AG04450 (cell line): ENCODE measurements around the gene RCN1. TPM values are rescaled to one million over a fixed set of nuclear protein-coding genes. Genes with fewer than 3 reads are reported as not detected.

Experiments used
- CTCF ChIA-PET: fragments of 300-600, 350-600 bp; formaldehyde crosslinking; extraction: SDS; loops from one replicate; lab custom pipeline; 2022; ENCODE audit warnings: antibody characterized with exemption, inconsistent platforms; lab: Charles Lee
- POLR2A ChIA-PET: fragments of 350-600 bp; formaldehyde crosslinking; extraction: SDS; loops from one replicate; lab custom pipeline; 2021; ENCODE audit warnings: antibody characterized with exemption, inconsistent platforms; lab: Yijun Ruan, JAX
- DNase-seq: peaks from one replicate; pipeline ENCODE4 v3.0.0-alpha.2; 2011; ENCODE audit warnings: low read depth, low spot score
- H3K27ac ChIP-seq: one replicate; pipeline ENCODE4 v1.5.1; 2012; ENCODE audit warnings: low read depth, low read length, control low read depth
- H3K27me3 ChIP-seq: one replicate; pipeline ENCODE4 v1.6.0; 2012; ENCODE audit warnings: low read length; ENCODE audit not compliant: control insufficient read depth, insufficient read depth
- H3K4me3 ChIP-seq: 2 replicates; pipeline ENCODE4 v1.5.1; 2011; ENCODE audit warnings: mild to moderate bottlenecking, low read depth, low read length, control low read depth
- H3K9me3 ChIP-seq: 2 replicates; pipeline ENCODE4 v1.5.1; 2012; ENCODE audit warnings: low read length; ENCODE audit not compliant: control insufficient read depth, insufficient read depth
- CTCF ChIP-seq: IDR thresholded peaks from 2 replicates; pipeline ENCODE4 v1.5.1; 2011; ENCODE audit warnings: low read depth, low read length, control low read depth, inconsistent platforms
- polyA plus RNA-seq: library from polyadenylated mRNA; depleted of rRNA; stranded (reverse); fragments of >200 nt; gene quantifications from 2 replicates; pipeline ENCODE4 v1.2.3, GENCODE V29; 2011

The RCN1 gene
- polyA plus RNA-seq, 1 experiment, result 448 TPM

- ChIA-PET POLR2A (interaction anchor here (1.1 kb wide), 1 partner anchor 19 kb away, joined by 5 read pairs; the partner anchor contains the start of gene RCN1), CTCF (no interaction called here)
- Histone ChIP-seq H3K9me3 (no peaks in the 10 kb centered on the region), H3K27ac (no peak overlapping the region), H3K27me3 (no peaks in the 10 kb centered on the region), H3K4me3 (no peak overlapping the region)
- TF ChIP-seq CTCF, result no peak
- DNase-seq, result no peak
These were observed 18.7 kb downstream of the RCN1 start for GRCh38 chr11:32109592-32109991.

GRCh38 chr11:32110795-32111194 is 19.9 kb downstream of the RCN1 start:
- no peak overlapping the region for H3K27ac ChIP-seq
- ChIA-PET CTCF (interaction anchor here (1.5 kb wide), 1 partner anchor 65 kb away, joined by 4 read pairs; no protein-coding TSS in a partner anchor), POLR2A (no interaction called here)
- H3K27me3 ChIP-seq, result no peaks in the 10 kb centered on the region
- TF ChIP-seq CTCF, result no peak
- DNase-seq, result no peak
- no peak overlapping the region for H3K4me3 ChIP-seq
- H3K9me3 ChIP-seq, result no peaks in the 10 kb centered on the region

- no peak overlapping the region for H3K27ac ChIP-seq
- H3K9me3 ChIP-seq, result no peaks in the 10 kb centered on the region
- TF ChIP-seq CTCF, result no peak
- no peak overlapping the region for H3K4me3 ChIP-seq
- CTCF ChIA-PET, result interaction anchor here (1.4 kb wide), 1 partner anchor 63 kb away, joined by 4 read pairs; no protein-coding TSS in a partner anchor
- POLR2A ChIA-PET, result no interaction called here
- no peak for DNase-seq
- H3K27me3 ChIP-seq, result no peaks in the 10 kb centered on the region
These were observed 22.5 kb downstream of the RCN1 start for GRCh38 chr11:32113200-32113919.

GRCh38 chr11:32113920-32114203 is 23.0 kb downstream of the RCN1 start:
- TF ChIP-seq CTCF, result no peak
- no peak for DNase-seq
- Histone ChIP-seq H3K9me3 (no peaks in the 10 kb centered on the region), H3K27ac (no peak overlapping the region), H3K4me3 (no peak overlapping the region), H3K27me3 (no peaks in the 10 kb centered on the region)
- CTCF ChIA-PET, result interaction anchor here (1.4 kb wide), 1 partner anchor 62 kb away, joined by 4 read pairs; no protein-coding TSS in a partner anchor
- POLR2A ChIA-PET, result no interaction called here

GRCh38 chr11:32115446-32115845 is 24.6 kb downstream of the RCN1 start:
- ChIA-PET POLR2A (no interaction called here), CTCF (no interaction called here)
- H3K27me3 ChIP-seq, result no peaks in the 10 kb centered on the region
- DNase-seq, result no peak
- TF ChIP-seq CTCF, result 0 out of 2 replicates have a peak, but pooled peaks have one; percentile 4
- no peak overlapping the region for H3K4me3 ChIP-seq
- no peak overlapping the region for H3K27ac ChIP-seq
- no peaks in the 10 kb centered on the region for H3K9me3 ChIP-seq
